Measurements from ENCODE around the gene DEPDC1B.
"Not testable (repeated sequence)": the region's sequence is repeated elsewhere in the genome, so short reads cannot be mapped to it uniquely, and the experiment has no call there.

The DEPDC1B gene

GRCh38 chr5:60630179-60630578 is 69.8 kb downstream of the DEPDC1B start:
- Histone ChIP-seq H3K4me3 (ENCODE audit: insufficient read depth, low read depth, low read length) (no peak overlapping the region), H3K27me3 (ENCODE audit: control insufficient read depth, insufficient read depth, low read length, poor library complexity, severe bottlenecking) (no peaks in the 10 kb centered on the region), H3K9me3 (ENCODE audit: control insufficient read depth, low read length) (no peaks in the 10 kb centered on the region), H3K27ac (ENCODE audit: insufficient read depth, low read depth, low read length, poor library complexity, severe bottlenecking) (no peak overlapping the region), H3K4me1 (ENCODE audit: control insufficient read depth, insufficient read depth, low read length) (no peaks in the 10 kb centered on the region), H3K36me3 (ENCODE audit: control insufficient read depth, insufficient read depth, low read length) (peaks cover 12% of the 10 kb centered on the region)
- WGBS, 2 experiments = 94 to 97% methylated on average over 7 to 8 of the region's 8 CpGs

- H3K27me3 ChIP-seq (ENCODE audit: control insufficient read depth, insufficient read depth, low read length, poor library complexity, severe bottlenecking); H3K27ac ChIP-seq (ENCODE audit: insufficient read depth, low read depth, low read length, poor library complexity, severe bottlenecking); H3K36me3 ChIP-seq (ENCODE audit: control insufficient read depth, insufficient read depth, low read length); H3K4me1 ChIP-seq (ENCODE audit: control insufficient read depth, insufficient read depth, low read length); H3K4me3 ChIP-seq (ENCODE audit: insufficient read depth, low read depth, low read length); H3K9me3 ChIP-seq (ENCODE audit: control insufficient read depth, low read length): not testable (repeated sequence)
- WGBS, 2 experiments = 81 to 97% methylated on average over 6 to 7 of the region's 7 CpGs
These were observed 75.1 kb downstream of the DEPDC1B start for GRCh38 chr5:60624875-60625274.

- not testable (repeated sequence) for H3K4me1 ChIP-seq (ENCODE audit: control insufficient read depth, insufficient read depth, low read length); H3K27ac ChIP-seq (ENCODE audit: insufficient read depth, low read depth, low read length, poor library complexity, severe bottlenecking); H3K27me3 ChIP-seq (ENCODE audit: control insufficient read depth, insufficient read depth, low read length, poor library complexity, severe bottlenecking); H3K9me3 ChIP-seq (ENCODE audit: control insufficient read depth, low read length); H3K4me3 ChIP-seq (ENCODE audit: insufficient read depth, low read depth, low read length); H3K36me3 ChIP-seq (ENCODE audit: control insufficient read depth, insufficient read depth, low read length)
- 87 to 100% methylated on average over 2 of the region's 3 CpGs for WGBS, 2 experiments
These were observed 79.2 kb downstream of the DEPDC1B start for GRCh38 chr5:60620752-60621151.

- Histone ChIP-seq H3K27me3 (ENCODE audit: control insufficient read depth, insufficient read depth, low read length, poor library complexity, severe bottlenecking) (no peaks in the 10 kb centered on the region), H3K4me1 (ENCODE audit: control insufficient read depth, insufficient read depth, low read length) (no peaks in the 10 kb centered on the region), H3K9me3 (ENCODE audit: control insufficient read depth, low read length) (no peaks in the 10 kb centered on the region), H3K36me3 (ENCODE audit: control insufficient read depth, insufficient read depth, low read length) (no peaks in the 10 kb centered on the region), H3K4me3 (ENCODE audit: insufficient read depth, low read depth, low read length) (no peak overlapping the region), H3K27ac (ENCODE audit: insufficient read depth, low read depth, low read length, poor library complexity, severe bottlenecking) (no peak overlapping the region)
- 93 to 100% methylated on average over 1 of the region's 1 CpG for WGBS, 2 experiments
These were observed 86.1 kb downstream of the DEPDC1B start for GRCh38 chr5:60613826-60614225.

- H3K36me3 ChIP-seq (ENCODE audit: control insufficient read depth, insufficient read depth, low read length) = no peaks in the 10 kb centered on the region
- H3K27me3 ChIP-seq (ENCODE audit: control insufficient read depth, insufficient read depth, low read length, poor library complexity, severe bottlenecking) = no peaks in the 10 kb centered on the region
These were observed 88.7 kb downstream of the DEPDC1B start for GRCh38 chr5:60611099-60611740.

GRCh38 chr5:60604771-60605170 is 95.2 kb downstream of the DEPDC1B start:
- Histone ChIP-seq H3K4me3 (ENCODE audit: insufficient read depth, low read depth, low read length) (no peak overlapping the region), H3K27me3 (ENCODE audit: control insufficient read depth, insufficient read depth, low read length, poor library complexity, severe bottlenecking) (no peaks in the 10 kb centered on the region), H3K9me3 (ENCODE audit: control insufficient read depth, low read length) (no peaks in the 10 kb centered on the region), H3K4me1 (ENCODE audit: control insufficient read depth, insufficient read depth, low read length) (no peaks in the 10 kb centered on the region), H3K36me3 (ENCODE audit: control insufficient read depth, insufficient read depth, low read length) (no peaks in the 10 kb centered on the region), H3K27ac (ENCODE audit: insufficient read depth, low read depth, low read length, poor library complexity, severe bottlenecking) (no peak overlapping the region)
- WGBS, 2 experiments = 100% methylated on average over 1 of the region's 1 CpG

More at GRCh38 chr5:60611099-60611740, 88.7 kb downstream of the DEPDC1B start:
- no peak overlapping the region for H3K27ac ChIP-seq (ENCODE audit: insufficient read depth, low read depth, low read length, poor library complexity, severe bottlenecking)
- H3K4me1 ChIP-seq (ENCODE audit: control insufficient read depth, insufficient read depth, low read length) = no peaks in the 10 kb centered on the region
- no peak overlapping the region for H3K4me3 ChIP-seq (ENCODE audit: insufficient read depth, low read depth, low read length)
- H3K9me3 ChIP-seq (ENCODE audit: control insufficient read depth, low read length) = no peaks in the 10 kb centered on the region

- no peak overlapping the region for H3K27ac ChIP-seq (ENCODE audit: insufficient read depth, low read depth, low read length, poor library complexity, severe bottlenecking)
- H3K36me3 ChIP-seq (ENCODE audit: control insufficient read depth, insufficient read depth, low read length) = peaks cover 8% of the 10 kb centered on the region
- no peaks in the 10 kb centered on the region for H3K9me3 ChIP-seq (ENCODE audit: control insufficient read depth, low read length)
- no peaks in the 10 kb centered on the region for H3K4me1 ChIP-seq (ENCODE audit: control insufficient read depth, insufficient read depth, low read length)
- WGBS, 2 experiments = 84 to 98% methylated on average over 4 of the region's 4 CpGs
- H3K4me3 ChIP-seq (ENCODE audit: insufficient read depth, low read depth, low read length) = no peak overlapping the region
- H3K27me3 ChIP-seq (ENCODE audit: control insufficient read depth, insufficient read depth, low read length, poor library complexity, severe bottlenecking) = no peaks in the 10 kb centered on the region
These were observed 101.5 kb downstream of the DEPDC1B start for GRCh38 chr5:60598424-60598823.

GRCh38 chr5:60597572-60598320 is 102.2 kb downstream of the DEPDC1B start:
- H3K27ac ChIP-seq (ENCODE audit: insufficient read depth, low read depth, low read length, poor library complexity, severe bottlenecking) = no peak overlapping the region
- no peaks in the 10 kb centered on the region for H3K27me3 ChIP-seq (ENCODE audit: control insufficient read depth, insufficient read depth, low read length, poor library complexity, severe bottlenecking)
- WGBS, 2 experiments = 91 to 96% methylated on average over 3 of the region's 3 CpGs
- H3K4me3 ChIP-seq (ENCODE audit: insufficient read depth, low read depth, low read length) = no peak overlapping the region
- H3K36me3 ChIP-seq (ENCODE audit: control insufficient read depth, insufficient read depth, low read length) = peaks cover 8% of the 10 kb centered on the region
- H3K4me1 ChIP-seq (ENCODE audit: control insufficient read depth, insufficient read depth, low read length) = no peaks in the 10 kb centered on the region
- H3K9me3 ChIP-seq (ENCODE audit: control insufficient read depth, low read length) = no peaks in the 10 kb centered on the region

- WGBS, 2 experiments = 91 to 97% methylated on average over 4 of the region's 4 CpGs
- Histone ChIP-seq H3K9me3 (ENCODE audit: control insufficient read depth, low read length) (no peaks in the 10 kb centered on the region), H3K4me1 (ENCODE audit: control insufficient read depth, insufficient read depth, low read length) (no peaks in the 10 kb centered on the region), H3K27ac (ENCODE audit: insufficient read depth, low read depth, low read length, poor library complexity, severe bottlenecking) (no peak overlapping the region), H3K27me3 (ENCODE audit: control insufficient read depth, insufficient read depth, low read length, poor library complexity, severe bottlenecking) (no peaks in the 10 kb centered on the region), H3K4me3 (ENCODE audit: insufficient read depth, low read depth, low read length) (no peak overlapping the region), H3K36me3 (ENCODE audit: control insufficient read depth, insufficient read depth, low read length) (peaks cover 8% of the 10 kb centered on the region)
These were observed 105.1 kb downstream of the DEPDC1B start for GRCh38 chr5:60594715-60595477.

GRCh38 chr5:60590172-60590571 is 109.8 kb downstream of the DEPDC1B start:
- Histone ChIP-seq H3K4me3 (ENCODE audit: insufficient read depth, low read depth, low read length) (no peak overlapping the region), H3K27ac (ENCODE audit: insufficient read depth, low read depth, low read length, poor library complexity, severe bottlenecking) (no peak overlapping the region), H3K27me3 (ENCODE audit: control insufficient read depth, insufficient read depth, low read length, poor library complexity, severe bottlenecking) (no peaks in the 10 kb centered on the region), H3K9me3 (ENCODE audit: control insufficient read depth, low read length) (no peaks in the 10 kb centered on the region), H3K36me3 (ENCODE audit: control insufficient read depth, insufficient read depth, low read length) (no peaks in the 10 kb centered on the region), H3K4me1 (ENCODE audit: control insufficient read depth, insufficient read depth, low read length) (no peaks in the 10 kb centered on the region)
- WGBS, 2 experiments = 100% methylated on average over 2 of the region's 2 CpGs
